Tibial nerve (tissue), 4 donors: Measurements from ENCODE around the gene WFDC6.

Source experiments
- CTCF ChIP-seq, 5 experiments: fragments of 200-600 bp in 3 of 5; fragments of 450-650 bp in 2 of 5; sonication (generic) in 3 of 5; IDR thresholded peaks; one replicate each; pipeline ENCODE4 v1.5.1; 2016 to 2019; ENCODE audit warnings: antibody characterized with exemption in 5 of 5, mild to moderate bottlenecking in 3 of 5, moderate library complexity in 2 of 5
- EP300 ChIP-seq, 2 donors: sonication (generic); formaldehyde crosslinking; IDR thresholded peaks; one replicate each; pipeline ENCODE4 v1.6.1; 2017; ENCODE audit warnings: antibody characterized with exemption in 2 of 2, mild to moderate bottlenecking in 1 of 2
- POLR2A ChIP-seq, 2 donors: fragments of 450-650 bp; IDR thresholded peaks; one replicate each; pipeline ENCODE4 v1.6.1; 2017; ENCODE audit warnings: antibody characterized with exemption in 2 of 2, mild to moderate bottlenecking in 2 of 2, moderate library complexity in 2 of 2

GRCh38 chr20:45552456-45552855 lies 13.2 kb upstream of the WFDC6 start:
- no peak for TF ChIP-seq EP300 (IDR thresholded peaks at IDR 0.05)
- no peak for TF ChIP-seq CTCF (IDR thresholded peaks at IDR 0.05)
- no peak for TF ChIP-seq POLR2A (IDR thresholded peaks at IDR 0.05)
